GM19395 (cell line): ENCODE data around the gene HEG1.

Source experiments
- ATAC-seq: cut with Tn5 transposase; IDR thresholded peaks from one replicate; pipeline ENCODE4 v1.9.1; 2021; ENCODE audit warnings: mild to moderate bottlenecking, moderate library complexity; ENCODE audit not compliant: unreplicated experiment

The HEG1 gene

DNA sequence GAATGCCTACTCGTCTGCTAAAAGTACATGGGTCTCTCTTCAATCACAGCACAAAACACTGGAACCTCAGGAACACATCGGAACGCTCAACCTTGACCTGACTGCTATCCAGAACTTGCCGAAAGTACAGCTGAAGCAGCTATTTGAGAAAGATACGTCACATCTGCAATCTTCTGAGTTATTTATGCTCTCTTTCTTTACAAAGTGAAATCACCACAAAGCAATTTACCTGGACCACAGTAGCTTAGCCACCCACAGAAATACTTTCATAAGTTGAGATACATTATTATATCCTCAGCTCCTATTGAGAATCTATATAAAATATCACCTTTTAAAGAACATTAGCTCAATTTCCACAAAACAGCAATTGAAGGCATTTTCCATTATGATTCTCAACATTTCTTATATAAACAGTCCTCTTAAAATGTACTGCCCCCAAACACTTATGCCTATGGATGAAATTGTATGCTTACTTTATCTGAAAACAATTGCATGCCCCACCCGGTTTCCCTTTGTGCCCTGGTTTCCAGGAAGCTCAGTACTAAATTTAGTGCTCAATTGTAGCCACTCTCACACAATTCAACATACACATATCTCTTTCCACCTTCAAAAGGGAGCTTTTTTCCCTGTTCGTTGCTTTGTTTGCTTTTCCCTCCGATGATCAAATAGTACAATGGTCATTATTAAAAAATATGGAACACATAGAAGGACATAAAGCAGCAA is 31.8 kb downstream of the HEG1 start:
- ATAC-seq, result no peak

DNA sequence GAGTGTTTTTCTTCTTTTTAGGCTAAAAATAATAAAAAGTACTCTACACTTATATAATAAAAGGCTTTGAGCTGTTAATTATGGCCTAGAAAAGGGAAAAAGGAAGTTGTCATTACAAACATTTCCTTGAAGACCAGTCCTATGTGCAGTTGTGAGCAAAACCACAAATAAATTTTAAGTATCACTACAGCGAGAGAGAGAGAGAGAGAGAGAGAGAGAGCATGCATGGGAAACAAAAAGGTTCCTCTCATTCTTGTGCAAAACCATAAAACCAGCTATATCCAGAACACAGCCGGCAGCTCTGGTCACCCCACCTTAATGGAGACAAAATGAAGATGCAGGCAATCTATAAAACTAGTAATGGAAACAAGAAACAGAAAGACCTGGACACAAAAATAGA is 33.6 kb downstream of the HEG1 start:
- no peak for ATAC-seq

DNA sequence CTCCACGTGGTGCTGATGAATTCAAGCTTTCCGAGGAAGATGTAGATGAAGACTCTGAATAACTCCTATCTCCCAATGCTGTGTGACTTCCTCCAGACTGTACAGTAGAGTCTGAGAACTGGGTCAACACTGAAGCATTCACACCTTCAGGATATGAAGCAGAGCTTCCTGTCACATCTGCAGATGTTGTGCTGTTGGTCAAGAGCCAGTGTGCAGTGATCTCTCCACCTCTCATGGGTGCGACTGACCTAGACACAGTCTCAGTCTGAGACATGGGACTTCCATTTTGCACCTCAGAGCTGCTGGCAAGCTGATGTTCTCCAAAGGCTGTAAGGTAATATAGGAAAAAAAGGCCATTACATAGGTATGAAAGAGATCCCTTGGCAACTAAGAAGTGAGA is 36.5 kb downstream of the HEG1 start:
- no peak for ATAC-seq

DNA sequence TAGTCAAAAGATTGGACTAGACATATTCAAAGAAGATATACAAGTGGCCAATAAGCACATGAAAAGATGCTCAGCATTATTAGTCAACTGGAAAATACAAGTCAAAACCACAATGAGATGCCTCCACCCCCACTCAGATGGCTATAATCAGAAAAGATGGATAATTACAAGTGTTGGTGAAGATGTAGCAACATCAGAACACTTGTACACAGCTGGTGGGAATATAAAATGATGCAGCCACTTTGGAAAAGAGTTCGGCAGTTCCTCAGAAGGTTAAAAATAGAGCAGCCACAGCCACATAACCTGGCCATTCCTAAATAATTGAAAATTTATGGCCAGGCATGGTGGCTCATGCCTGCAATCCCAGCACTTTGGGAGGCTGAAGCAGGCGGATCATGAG is 38.4 kb downstream of the HEG1 start:
- ATAC-seq, result no peak

DNA sequence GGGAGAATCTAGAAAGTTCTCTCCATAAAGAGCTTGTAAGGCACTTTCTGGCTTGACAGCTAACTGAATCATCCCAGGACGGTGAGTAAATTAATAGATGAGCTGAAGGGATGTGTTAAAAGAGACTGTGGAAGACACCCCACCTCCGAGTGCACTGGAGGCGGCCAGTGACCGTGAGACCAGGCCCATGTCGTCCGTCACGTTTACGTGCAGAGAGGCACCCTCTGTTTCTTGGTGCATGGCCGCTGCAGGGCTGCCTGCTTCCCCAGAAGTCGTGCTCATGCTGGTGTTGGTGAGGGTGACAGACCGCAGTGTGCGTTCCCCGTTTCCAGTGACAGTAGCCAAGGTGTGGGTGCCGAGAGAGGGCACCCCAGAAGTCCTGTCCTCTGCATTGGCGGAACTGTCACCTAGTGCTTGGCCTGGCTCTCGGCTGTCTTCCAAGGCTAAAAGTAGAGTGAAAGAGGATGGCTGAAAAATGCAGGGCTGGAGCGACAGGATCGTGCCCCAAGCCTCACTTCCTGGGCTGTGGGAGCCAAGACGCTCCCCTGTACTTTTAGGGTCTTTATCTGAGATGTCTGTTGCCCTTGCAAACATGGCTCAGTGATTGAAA is 41.1 kb downstream of the HEG1 start:
- no peak for ATAC-seq

DNA sequence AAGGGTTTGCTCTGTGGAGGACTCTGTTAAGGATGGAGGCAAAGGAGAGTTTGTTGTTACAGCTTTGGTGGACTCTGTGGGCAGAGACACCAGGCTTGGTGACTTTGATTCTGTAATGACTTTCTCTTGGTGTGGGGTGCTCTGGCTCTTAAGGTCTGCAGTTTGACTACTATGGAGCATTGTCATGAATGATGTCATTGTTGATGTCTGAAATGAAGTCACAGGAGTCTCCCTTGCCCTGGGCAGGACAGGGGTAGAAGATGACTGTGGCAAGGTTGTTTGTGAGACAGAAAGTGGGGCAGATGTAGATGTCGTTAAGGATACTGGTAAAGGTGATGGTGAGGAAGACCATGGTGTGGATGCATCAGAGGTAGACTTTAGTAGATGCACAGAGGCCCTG is 42.7 kb downstream of the HEG1 start:
- ATAC-seq, result no peak

DNA sequence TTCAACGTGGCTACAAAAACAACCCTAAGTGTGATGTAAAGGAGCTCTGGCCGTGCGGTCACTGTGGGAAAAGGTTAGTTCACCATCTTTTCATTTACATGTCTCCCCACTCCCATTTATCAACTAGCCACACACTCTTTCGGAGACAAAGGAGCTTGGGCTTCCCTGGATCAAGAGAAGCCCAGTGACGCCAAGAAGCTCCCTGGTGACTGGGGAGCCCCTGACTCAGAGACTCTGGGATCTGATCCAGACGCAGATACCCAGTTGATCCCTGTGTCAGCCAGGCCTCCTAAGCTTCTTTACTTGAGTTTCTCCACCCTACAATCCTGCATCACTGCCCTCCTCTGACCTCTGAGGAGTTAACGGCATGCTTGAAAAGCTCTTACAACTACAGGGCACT is 43.9 kb downstream of the HEG1 start:
- no peak for ATAC-seq

DNA sequence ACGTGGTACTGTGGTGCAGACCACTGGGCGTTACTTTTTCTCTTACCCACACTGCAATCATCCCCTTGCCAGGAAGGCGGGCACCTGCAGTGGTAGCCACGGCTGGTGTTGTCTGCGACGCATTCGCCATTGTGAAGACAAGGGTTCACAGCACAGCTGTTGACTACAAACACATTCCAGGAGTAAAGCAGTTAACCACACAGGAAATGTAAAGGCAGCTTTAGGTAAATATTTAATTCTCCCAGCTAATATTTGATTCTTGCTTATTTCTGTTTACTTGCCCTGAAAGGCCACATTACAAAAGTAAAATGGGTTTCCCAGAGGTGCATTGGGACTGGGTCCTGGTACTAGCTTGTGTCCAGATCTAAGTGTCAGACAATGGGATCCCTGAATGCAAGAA is 45.4 kb downstream of the HEG1 start:
- no peak for ATAC-seq

DNA sequence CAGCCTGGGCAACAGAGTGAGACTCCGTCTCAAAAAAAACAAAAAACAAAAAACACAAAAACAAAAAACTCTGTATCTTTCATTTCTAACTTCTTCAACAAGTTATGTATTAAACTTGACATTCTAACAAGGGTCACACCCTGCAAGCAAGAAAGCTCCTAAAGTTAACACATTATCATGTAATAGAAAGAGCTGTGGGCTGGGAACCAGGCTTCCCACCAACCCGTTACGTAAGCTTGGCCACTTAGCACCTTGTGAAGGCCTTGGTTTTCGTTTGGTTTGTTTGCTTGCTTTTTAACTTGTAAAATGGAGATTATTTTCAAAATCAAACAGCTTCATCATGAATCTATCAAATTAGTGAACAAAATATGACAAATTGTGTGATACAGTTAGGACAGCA is 47.0 kb downstream of the HEG1 start:
- no peak for ATAC-seq

DNA sequence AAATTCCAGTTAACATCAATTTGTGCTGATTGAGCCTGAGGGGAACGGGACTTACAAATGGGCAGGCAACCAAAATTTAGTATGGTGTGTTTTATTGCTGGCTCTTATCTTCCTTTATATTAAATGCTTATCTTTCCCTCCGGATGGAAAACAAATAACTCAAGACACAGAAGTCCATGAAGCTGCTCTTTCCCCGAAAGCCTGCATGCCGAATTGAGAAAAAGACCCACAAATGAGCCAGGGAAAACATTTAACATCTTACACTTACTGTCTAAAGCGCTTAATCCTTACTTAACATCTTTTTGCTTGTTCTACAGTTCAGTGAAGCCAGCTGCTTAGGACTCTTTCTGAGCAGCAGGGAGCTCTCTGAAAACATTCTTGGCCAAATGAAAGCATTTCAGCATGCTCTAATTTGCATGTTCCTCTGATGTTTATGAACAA is 49.5 kb downstream of the HEG1 start:
- no peak for ATAC-seq

DNA sequence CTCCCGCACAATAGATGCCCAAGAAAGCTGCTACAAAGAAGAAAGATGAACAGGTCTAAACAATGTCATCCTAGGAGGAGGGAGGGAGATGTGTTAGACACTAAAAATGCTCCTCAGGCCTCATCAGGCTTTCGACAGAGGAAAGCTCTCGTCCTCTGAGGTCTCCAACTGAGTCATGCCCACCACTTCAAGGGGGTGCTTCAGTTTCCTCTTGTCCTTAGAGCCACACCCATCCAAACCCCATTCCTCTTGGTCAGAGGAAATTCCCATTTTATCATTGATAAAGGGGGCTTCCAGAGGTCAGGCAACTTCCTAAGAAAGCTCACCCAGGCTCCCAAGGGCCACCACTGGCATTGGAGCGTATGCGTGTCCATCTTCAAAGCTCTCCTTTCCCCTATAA is 50.1 kb downstream of the HEG1 start:
- no peak for ATAC-seq

DNA sequence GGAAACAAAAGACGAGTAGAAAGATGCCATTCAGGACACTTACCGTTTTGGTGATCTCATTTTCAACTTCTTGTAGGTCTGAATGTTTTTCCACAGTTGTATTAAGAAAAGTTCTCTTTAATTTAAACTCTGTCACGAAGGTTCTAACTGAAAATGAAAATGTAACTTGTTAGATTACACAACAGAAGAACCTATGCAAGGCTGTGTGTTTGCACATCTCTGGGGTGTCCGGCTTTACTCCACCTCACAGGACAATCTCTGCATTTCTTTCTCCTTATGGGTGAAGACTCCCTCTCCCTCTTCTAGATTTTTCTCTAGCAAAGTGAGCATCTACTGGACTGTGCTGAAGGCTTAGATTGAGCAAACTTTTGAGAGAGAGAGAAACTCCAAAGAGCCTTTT is 50.6 kb downstream of the HEG1 start:
- no peak for ATAC-seq

DNA sequence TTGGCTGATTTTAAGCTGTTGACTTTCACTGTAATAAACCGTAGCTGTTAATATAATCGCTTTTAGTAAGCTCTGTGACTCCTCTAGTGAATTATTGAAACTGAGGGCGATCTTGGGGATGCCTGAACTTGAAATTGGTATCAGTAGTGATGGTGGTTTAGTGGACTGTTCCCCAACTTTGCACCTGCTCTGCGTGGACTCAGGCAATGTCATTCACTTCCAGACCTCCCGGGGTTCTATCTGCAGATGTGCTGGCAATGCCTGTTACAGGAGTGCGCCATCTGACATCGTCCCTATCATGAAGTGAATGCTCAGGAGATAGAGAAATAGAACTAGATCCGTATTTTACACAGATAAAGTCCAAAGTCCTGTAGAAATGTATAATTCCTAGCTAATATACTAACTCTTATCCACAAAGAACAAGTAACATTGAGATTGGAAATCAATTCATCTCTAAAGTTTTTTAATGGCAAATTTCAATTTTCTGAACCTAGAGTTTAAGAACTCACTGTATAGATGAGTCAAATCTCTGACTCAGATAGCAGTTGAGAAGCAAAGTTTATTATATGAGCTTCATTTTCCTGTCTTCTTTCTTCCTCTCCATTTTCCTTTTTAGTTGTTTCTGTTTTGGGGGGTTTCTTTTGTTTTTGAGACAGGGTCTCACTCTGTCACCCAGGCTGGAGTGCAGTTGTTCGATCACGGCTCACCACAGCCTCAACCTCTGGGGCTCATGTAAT is 51.8 kb downstream of the HEG1 start:
- no peak for ATAC-seq

DNA sequence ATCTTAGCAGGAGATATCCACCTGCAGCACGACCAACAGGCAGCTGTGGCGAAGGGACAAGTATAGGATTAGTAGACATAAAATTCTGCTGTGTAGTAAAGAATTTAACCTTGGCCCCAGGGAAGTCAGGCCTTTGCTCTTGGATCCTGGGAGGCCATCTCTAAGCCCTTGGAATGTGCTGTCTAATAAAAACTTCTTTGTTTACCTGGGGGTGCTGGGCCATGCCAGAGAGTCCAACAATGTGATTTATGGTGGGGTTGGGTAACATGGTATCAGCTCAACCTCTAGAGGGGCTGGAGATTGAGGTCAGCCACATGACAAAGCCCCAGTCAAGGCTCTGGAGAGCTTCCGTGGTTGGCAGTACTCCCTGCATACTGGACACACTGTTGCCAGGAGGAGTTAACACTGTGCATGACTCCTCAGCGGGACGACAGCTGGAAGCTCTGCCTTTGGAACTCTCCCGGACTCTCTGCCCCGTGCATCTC is 52.4 kb downstream of the HEG1 start:
- no peak for ATAC-seq

DNA sequence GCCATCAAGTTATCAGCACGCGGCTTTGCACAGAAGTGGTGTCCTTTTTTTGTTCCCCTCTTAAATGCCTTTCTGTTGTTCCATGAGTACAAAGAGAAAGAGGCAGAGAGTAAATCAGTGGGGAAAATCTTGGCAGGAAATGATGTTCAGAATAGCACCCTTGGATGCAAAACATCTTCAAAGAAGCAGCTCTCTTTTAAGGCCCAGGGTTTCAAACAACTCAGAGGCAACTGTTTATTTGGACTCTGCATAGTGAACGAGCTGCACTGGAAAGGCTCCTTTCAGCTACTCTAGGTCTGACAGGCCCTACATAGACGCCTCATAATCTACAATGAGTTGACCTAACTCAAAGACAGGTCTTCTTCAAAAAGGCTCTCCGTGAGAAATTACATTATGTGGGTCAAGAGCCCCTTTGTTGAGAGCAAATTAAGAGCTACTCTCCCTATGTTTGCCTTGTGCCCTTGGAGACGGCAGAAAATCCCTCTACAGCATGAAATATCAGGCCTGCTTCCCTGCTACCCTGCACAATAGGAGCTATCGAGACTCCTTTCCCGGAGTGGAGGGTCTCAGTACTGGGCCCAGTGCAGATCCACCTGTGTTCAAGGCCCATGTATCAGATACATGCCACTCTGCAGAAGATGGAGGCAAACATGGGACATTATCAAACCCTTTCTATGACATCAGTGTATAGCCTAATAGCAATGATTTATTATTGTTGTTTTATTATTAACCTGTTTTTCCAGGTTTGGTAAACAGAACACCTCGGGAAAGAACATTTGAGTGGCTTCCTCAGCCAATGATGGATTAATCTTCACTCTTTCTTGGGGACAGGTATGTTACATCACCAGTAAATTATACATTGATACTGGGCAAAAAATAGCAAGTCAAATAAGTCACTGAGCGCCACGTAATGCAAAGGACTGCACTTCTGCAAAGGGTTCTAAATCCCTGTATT is 53.1 kb downstream of the HEG1 start:
- ATAC-seq, result no peak

DNA sequence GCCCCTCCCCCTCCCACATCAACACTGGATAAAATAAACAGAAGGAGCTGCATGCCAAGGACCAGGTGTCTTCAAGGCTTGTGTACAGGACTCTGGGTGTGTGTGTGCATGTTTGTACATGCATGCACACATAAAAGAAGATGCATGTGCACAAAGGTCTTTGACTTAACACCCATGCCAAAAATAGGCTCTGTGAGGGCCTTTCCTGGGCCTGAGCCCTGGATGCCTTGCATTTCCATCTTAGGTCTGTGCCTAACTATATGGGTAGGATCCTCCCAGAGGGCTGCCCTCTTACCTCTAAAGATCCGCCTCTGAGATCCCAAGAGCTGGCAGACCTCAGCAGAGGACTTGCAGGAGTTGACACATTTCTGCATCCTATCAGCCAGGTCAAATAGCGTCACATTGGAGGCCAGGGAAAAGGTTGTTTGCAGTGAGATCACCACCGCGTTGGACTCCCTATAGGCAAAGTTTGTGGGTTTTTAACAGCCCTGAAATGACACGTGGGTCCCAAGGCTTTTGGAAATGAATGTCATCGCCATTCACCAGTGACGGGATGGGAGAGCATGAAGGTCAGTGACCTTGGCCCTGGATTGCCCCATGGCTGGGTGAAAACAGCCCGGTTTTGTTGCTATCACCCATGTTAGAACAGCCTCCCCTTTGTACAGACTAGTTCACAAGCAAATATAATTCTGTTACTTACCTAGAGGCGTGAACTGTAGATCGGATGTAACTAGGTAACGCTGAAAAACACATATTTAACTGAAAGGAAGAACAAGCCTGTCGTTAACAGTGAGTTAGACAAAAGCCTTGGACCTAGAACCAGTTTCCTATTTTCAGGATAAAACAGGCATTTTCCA is 54.0 kb downstream of the HEG1 start:
- ATAC-seq, result no peak

DNA sequence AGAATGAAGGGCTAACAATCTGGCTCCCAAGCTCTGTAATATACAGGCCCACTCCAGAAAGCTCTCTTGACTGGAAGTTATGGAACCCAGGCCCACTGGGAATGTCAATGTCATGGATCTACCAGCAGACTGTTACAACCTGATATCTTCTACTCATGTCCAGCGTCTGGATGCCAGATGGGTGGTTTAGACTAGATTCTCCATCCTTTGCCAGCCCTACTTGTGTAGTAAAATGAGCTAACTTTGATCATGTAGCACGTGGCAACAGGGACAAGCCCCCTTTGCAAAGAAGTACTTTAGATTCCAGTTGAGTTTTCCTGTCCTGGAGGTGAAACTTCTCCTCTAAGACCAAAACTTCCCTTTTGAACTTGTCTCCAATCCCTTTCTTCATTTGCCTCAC is 55.1 kb downstream of the HEG1 start:
- ATAC-seq, result no peak

DNA sequence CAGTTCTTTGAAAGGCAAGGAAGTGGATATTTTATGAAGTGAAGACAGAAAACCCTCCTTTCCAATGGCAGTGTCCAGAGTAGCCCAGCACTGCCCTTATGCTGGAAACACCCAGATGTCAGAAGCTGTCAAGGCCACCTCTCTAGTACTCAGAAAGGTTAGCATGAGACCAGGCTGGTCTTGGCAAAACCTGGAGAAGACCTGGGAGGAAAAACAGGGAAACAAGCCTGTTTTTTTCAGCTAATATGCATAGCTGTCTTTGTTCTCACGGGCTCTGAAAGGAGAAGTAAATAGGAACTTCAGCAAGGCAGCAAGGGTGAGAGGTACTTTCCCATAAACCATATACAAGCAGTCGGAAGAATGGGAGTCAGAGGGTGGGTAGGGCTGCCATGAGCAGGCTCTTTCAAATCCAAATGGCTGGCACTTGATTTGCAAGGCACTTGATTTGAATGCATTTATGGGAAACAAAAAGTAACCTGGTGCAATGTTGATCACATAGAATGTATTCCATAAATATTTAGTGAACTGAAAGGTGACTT is 55.8 kb downstream of the HEG1 start:
- no peak for ATAC-seq

DNA sequence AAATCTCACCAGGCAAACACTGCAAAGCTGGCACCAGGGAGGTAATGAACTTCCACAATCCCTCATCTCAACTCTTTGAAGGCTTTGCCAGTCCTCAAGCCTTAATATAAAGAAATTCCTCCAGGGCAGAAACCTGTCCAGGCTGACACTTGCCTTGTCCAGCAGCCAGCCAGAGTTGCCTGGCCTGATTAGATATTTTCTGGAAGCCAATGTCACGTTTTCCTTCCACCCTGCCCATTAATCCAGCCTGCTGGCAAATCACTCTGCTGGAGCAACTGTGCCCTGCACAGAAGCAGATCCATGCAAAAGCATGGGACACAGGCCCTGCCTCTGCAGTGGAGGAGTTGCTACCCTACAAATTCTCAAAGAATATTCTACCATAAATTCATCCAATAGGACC is 56.5 kb downstream of the HEG1 start:
- ATAC-seq, result no peak

DNA sequence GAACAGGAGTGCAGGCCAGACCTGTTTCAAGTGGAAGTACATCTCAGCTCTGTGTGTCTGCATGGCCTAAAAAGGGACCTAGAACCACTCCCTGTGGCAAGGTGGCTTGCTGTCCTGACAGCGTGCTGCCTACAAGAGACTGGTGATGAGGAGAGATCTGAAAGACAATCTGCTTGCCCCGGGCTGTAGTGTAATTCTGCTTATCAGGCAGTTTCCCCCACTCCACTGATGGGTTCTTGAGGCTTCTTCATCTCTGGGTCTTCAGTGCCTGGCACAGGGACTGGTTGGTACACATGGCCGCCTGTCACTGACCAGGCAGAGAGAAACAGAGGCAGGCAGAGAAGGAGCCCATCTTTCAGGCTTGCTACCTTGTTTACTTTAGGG is 57.6 kb downstream of the HEG1 start:
- ATAC-seq, result no peak
